AG09319 (cell line): ENCODE results near the gene SLC25A28.
A peak's percentile ranks its signal among the peaks of the same experiment; 100 is the strongest.

Experiments used
- DNase-seq: peaks from one replicate; pipeline ENCODE4 v3.0.0-alpha.2; 2010; ENCODE audit warnings: low read depth; ENCODE audit errors: extremely low read depth
- CTCF ChIP-seq: IDR thresholded peaks from 2 replicates; pipeline ENCODE4 v1.5.1; 2011; ENCODE audit warnings: low read depth, mild to moderate bottlenecking, inconsistent platforms, low read length, moderate library complexity

SLC25A28 gene

GRCh38 chr10:99612167-99612831 lies 7.9 kb downstream of the SLC25A28 start:
- peak; percentile 15 for DNase-seq
- TF ChIP-seq CTCF = peak; percentile 76

- no peak for TF ChIP-seq CTCF
- DNase-seq = no peak
Observed at GRCh38 chr10:99611326-99611725, 8.9 kb downstream of the SLC25A28 start.

- DNase-seq = no peak
- no peak for TF ChIP-seq CTCF
Observed at GRCh38 chr10:99610221-99610620, 10.0 kb downstream of the SLC25A28 start.

GRCh38 chr10:99609186-99609585 lies 11.1 kb downstream of the SLC25A28 start:
- no peak for TF ChIP-seq CTCF
- DNase-seq = no peak

GRCh38 chr10:99605351-99605750 lies 14.9 kb downstream of the SLC25A28 start:
- DNase-seq = no peak
- no peak for TF ChIP-seq CTCF

- no peak for TF ChIP-seq CTCF
- no peak for DNase-seq
Observed at GRCh38 chr10:99604862-99605261, 15.4 kb downstream of the SLC25A28 start.

GRCh38 chr10:99598781-99599509 lies 21.3 kb downstream of the SLC25A28 start:
- TF ChIP-seq CTCF = no peak

More at GRCh38 chr10:99598781-99599509, 21.3 kb downstream of the SLC25A28 start:
- no peak for DNase-seq
